Measurements from ENCODE around the gene ZC3H4. TPM values are rescaled to one million over a fixed set of nuclear protein-coding genes. Genes with fewer than 3 reads are reported as not detected.

Gene ZC3H4
- total RNA-seq, 1 donor from 2014 or later = 68.7 TPM

DNA sequence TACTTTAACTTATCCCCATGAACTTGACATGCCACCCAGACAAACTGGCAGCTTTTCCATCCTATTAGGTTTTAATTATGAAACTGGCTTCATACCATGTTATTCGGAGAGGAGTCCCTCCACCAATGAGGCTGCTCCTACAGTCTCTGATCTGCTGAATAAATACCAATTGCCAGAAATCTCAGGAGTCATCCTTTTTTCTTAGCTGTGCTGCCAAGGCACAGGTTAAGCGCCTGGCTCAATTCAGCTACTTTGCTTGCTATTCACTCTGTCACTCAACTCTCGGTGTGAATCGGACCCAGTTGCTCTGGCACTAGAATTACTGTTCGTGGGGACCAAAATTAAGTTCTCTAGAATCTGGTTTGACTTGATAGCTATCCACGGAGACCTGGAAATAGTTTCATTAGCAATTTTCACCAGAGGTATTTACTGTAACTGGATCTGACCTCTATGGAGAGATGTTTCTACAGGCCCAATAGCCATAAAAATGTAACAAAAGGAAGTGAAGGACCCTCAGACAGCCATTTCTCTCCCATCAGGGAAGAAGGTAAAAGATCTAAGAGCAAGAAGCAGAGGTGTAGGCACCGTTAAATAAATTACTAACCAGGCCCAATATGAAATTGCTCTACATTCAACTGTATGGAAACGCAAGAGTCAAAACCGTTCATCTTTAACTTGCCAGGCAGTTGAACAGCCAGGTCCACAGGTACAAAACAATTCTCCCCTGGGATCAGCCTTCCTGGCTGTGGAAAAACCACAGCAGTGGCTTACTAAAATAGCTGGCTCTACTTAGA, 5.4 kb downstream of the ZC3H4 start:
- Mint-ChIP-seq H3K27ac (peak overlapping the region; percentile 100), H3K27me3 (ENCODE audit: low read depth) (no peaks in the 10 kb centered on the region), H3K4me3 (peak overlapping the region; percentile 18), H3K36me3 (peaks cover 1% of the 10 kb centered on the region), H3K9me3 (no peaks in the 10 kb centered on the region), H3K4me1 (peaks cover 48% of the 10 kb centered on the region)
- no peak for DNase-seq (ENCODE audit: low spot score in 2 of 2, unreplicated experiment in 2 of 2)
- TF ChIP-seq, protein P1, sequence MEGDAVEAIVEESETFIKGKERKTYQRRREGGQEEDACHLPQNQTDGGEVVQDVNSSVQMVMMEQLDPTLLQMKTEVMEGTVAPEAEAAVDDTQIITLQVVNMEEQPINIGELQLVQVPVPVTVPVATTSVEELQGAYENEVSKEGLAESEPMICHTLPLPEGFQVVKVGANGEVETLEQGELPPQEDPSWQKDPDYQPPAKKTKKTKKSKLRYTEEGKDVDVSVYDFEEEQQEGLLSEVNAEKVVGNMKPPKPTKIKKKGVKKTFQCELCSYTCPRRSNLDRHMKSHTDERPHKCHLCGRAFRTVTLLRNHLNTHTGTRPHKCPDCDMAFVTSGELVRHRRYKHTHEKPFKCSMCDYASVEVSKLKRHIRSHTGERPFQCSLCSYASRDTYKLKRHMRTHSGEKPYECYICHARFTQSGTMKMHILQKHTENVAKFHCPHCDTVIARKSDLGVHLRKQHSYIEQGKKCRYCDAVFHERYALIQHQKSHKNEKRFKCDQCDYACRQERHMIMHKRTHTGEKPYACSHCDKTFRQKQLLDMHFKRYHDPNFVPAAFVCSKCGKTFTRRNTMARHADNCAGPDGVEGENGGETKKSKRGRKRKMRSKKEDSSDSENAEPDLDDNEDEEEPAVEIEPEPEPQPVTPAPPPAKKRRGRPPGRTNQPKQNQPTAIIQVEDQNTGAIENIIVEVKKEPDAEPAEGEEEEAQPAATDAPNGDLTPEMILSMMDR (IDR thresholded peaks at IDR 0.05; ENCODE audit: unreplicated experiment) = no peak

DNA sequence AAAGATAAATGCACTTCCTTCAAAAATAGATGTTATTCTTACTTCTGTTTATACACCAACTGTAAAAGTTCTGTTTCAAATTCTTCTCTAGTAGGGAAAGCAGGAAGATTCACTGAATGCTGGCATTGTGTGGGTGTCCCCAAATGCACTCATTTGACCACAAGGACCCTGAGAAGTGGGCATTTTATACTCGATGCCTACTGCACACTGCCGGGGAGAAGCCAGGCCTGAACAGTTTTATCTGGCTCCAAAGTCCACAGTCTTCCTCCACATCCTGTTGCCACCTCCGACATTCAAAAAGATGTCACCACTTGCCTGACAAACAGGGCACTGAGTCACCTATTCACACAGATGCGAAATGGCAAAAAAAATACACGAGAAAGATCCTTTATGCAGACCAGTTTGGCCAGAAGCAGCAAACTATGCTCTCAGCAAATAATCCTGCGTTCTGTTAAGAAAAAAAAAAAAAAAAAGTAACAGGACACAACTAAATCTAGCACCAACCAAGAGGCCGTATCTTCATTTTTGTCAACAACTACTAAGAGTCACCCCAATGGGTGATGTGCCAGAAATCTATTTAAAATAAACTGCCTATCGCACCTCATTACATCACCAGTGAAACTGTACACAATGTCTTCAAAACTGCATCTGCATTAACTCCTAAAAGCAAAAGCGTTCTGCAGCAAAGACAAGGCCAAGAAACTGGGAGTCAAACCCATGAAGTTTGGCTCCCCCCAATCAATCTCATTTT, 6.2 kb downstream of the ZC3H4 start:
- Mint-ChIP-seq H3K27ac (peak overlapping the region; percentile 100), H3K4me1 (peaks cover 55% of the 10 kb centered on the region), H3K36me3 (peaks cover 1% of the 10 kb centered on the region), H3K27me3 (ENCODE audit: low read depth) (no peaks in the 10 kb centered on the region), H3K9me3 (no peaks in the 10 kb centered on the region), H3K4me3 (no peak overlapping the region)
- no peak for DNase-seq (ENCODE audit: low spot score in 2 of 2, unreplicated experiment in 2 of 2)
- TF ChIP-seq, protein P1 (IDR thresholded peaks at IDR 0.05; ENCODE audit: unreplicated experiment) = no peak

DNA sequence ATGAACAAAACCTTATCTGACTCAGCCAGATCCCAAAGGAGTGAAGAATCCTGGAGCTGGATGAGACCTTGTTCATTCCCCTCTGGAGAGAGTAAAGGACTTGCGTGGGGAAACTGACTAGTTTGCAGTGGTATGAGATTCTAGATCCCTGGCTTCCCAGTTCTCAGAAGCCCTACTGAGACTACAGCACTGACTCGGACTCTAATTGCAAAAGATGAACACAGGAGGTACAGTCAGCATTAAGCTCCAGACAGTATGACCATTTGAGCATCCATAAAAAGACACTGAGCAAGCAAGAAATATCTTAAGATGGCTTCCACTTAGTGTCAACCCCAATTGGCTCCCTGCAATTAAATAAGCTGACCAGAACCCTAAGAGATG, 6.8 kb downstream of the ZC3H4 start:
- Mint-ChIP-seq H3K4me3 (no peak overlapping the region), H3K27me3 (ENCODE audit: low read depth) (no peaks in the 10 kb centered on the region), H3K4me1 (peaks cover 60% of the 10 kb centered on the region), H3K27ac (peak overlapping the region; percentile 100), H3K9me3 (no peaks in the 10 kb centered on the region), H3K36me3 (peaks cover 1% of the 10 kb centered on the region)
- DNase-seq (ENCODE audit: low spot score in 2 of 2, unreplicated experiment in 2 of 2) = no peak
- TF ChIP-seq, protein P1 (IDR thresholded peaks at IDR 0.05; ENCODE audit: unreplicated experiment) = no peak

DNA sequence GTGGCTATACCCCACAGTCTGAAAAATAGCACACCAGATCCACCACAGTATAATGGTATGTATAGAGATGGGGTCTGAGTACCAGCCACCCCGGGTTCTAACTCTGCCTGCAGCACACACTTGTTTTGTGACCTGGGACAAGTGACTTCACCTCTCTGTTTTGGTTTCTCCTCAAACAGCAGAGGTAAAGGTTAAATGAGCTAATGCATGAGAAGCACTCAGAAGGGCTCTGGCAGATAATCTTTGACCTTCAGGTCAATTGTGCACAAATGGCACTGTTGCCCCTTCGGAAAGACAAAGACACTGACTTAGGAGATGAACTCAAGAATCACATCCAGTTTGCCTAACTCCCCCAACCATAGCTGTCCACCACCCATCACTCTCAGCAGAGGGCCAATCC, 7.7 kb downstream of the ZC3H4 start:
- H3K36me3 Mint-ChIP-seq = peaks cover 1% of the 10 kb centered on the region
- H3K27ac Mint-ChIP-seq = peak overlapping the region; percentile 18
- peaks cover 59% of the 10 kb centered on the region for H3K4me1 Mint-ChIP-seq
- DNase-seq (ENCODE audit: low spot score in 2 of 2, unreplicated experiment in 2 of 2) = no peak
- H3K27me3 Mint-ChIP-seq (ENCODE audit: low read depth) = no peaks in the 10 kb centered on the region
- TF ChIP-seq, protein P1 (IDR thresholded peaks at IDR 0.05; ENCODE audit: unreplicated experiment) = no peak
- H3K4me3 Mint-ChIP-seq = no peak overlapping the region
- no peaks in the 10 kb centered on the region for H3K9me3 Mint-ChIP-seq

DNA sequence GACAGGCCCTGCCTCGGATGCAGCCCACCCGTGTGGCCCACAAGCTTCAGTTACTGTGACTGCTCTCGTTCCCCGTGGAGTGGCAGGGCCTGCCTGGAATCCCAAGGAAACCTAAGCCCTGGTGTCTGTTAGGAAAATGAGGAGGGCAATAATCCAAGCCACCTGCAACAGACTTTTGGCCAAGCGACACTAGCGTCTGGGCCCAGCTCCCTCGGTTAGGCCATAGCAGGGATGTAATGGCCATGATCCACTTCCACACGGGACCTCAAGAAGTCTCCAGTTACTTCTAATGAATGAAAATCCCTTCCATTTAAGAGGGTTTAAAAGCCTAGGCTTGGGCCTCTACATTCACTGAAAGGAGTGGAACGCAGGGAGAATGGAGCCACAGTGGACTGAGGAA, 8.9 kb downstream of the ZC3H4 start:
- TF ChIP-seq, protein P1 (IDR thresholded peaks at IDR 0.05; ENCODE audit: unreplicated experiment) = no peak
- Mint-ChIP-seq H3K27me3 (ENCODE audit: low read depth) (no peaks in the 10 kb centered on the region), H3K4me3 (no peak overlapping the region), H3K27ac (peak overlapping the region; percentile 43), H3K36me3 (peaks cover 4% of the 10 kb centered on the region), H3K4me1 (peaks cover 51% of the 10 kb centered on the region), H3K9me3 (no peaks in the 10 kb centered on the region)
- DNase-seq (ENCODE audit: low spot score in 2 of 2, unreplicated experiment in 2 of 2) = no peak
